ENCODE measurements around the gene MMP24.

Gene MMP24

GRCh38 chr20:35271073-35271882, 44.8 kb downstream of the MMP24 start:
- no peak for DNase-seq
- no peak overlapping the region for H3K4me3 ChIP-seq (ENCODE audit: low read depth, low read length)
- no peaks in the 10 kb centered on the region for H3K9me3 ChIP-seq
- TF ChIP-seq CTCF (IDR thresholded peaks at IDR 0.05; ENCODE audit: low read depth, low read length), result no peak
- H3K4me1 ChIP-seq, result no peaks in the 10 kb centered on the region
- H3K27me3 ChIP-seq, result no peaks in the 10 kb centered on the region
- H3K36me3 ChIP-seq, result no peaks in the 10 kb centered on the region

GRCh38 chr20:35271904-35272303, 45.4 kb downstream of the MMP24 start:
- Histone ChIP-seq H3K36me3 (no peaks in the 10 kb centered on the region), H3K9me3 (no peaks in the 10 kb centered on the region), H3K4me3 (ENCODE audit: low read depth, low read length) (no peak overlapping the region), H3K4me1 (no peaks in the 10 kb centered on the region), H3K27me3 (no peaks in the 10 kb centered on the region)
- no peak for DNase-seq
- no peak for TF ChIP-seq CTCF (IDR thresholded peaks at IDR 0.05; ENCODE audit: low read depth, low read length)

GRCh38 chr20:35273449-35274171, 47.1 kb downstream of the MMP24 start:
- TF ChIP-seq CTCF (IDR thresholded peaks at IDR 0.05; ENCODE audit: low read depth, low read length), result no peak
- no peaks in the 10 kb centered on the region for H3K9me3 ChIP-seq
- DNase-seq, result no peak
- no peak overlapping the region for H3K4me3 ChIP-seq (ENCODE audit: low read depth, low read length)
- no peaks in the 10 kb centered on the region for H3K4me1 ChIP-seq
- H3K27me3 ChIP-seq, result no peaks in the 10 kb centered on the region
- H3K36me3 ChIP-seq, result peaks cover 5% of the 10 kb centered on the region

GRCh38 chr20:35274172-35275092, 47.9 kb downstream of the MMP24 start:
- no peaks in the 10 kb centered on the region for H3K27me3 ChIP-seq
- no peak for TF ChIP-seq CTCF (IDR thresholded peaks at IDR 0.05; ENCODE audit: low read depth, low read length)
- peaks cover 13% of the 10 kb centered on the region for H3K36me3 ChIP-seq
- H3K4me3 ChIP-seq (ENCODE audit: low read depth, low read length), result no peak overlapping the region
- H3K4me1 ChIP-seq, result no peaks in the 10 kb centered on the region
- H3K9me3 ChIP-seq, result no peaks in the 10 kb centered on the region
- DNase-seq, result no peak

- no peak for TF ChIP-seq CTCF (IDR thresholded peaks at IDR 0.05; ENCODE audit: low read depth, low read length)
- no peaks in the 10 kb centered on the region for H3K4me1 ChIP-seq
- DNase-seq, result no peak
- H3K4me3 ChIP-seq (ENCODE audit: low read depth, low read length), result no peak overlapping the region
- no peaks in the 10 kb centered on the region for H3K9me3 ChIP-seq
- no peaks in the 10 kb centered on the region for H3K27me3 ChIP-seq
- H3K36me3 ChIP-seq, result peaks cover 26% of the 10 kb centered on the region
Measured at GRCh38 chr20:35275741-35276251, 49.3 kb downstream of the MMP24 start.

Data from BE2C (cell line).